Naive thymus-derived CD8-positive, alpha-beta T cell (primary cell): Measurements from ENCODE around the gene RASAL3. TPM values are rescaled to one million over a fixed set of nuclear protein-coding genes. Genes with fewer than 3 reads are reported as not detected.
"Not testable (repeated sequence)": the region's sequence is repeated elsewhere in the genome, so short reads cannot be mapped to it uniquely, and the experiment has no call there.

ENCODE experiments used
- ATAC-seq, 2 donors: fragments of 150-1000 bp; cut with Tn5 transposase in 1 of 2; sonication (Bioruptor Pico), chemical (Tn5 transposase) in 1 of 2; 1 replicate in 1 of 2; 2 replicates in 1 of 2; pipeline ENCODE4 v1.10.0; 2021; ENCODE audit warnings: mild to moderate bottlenecking in 2 of 2, moderate library complexity in 2 of 2
- POLR2A ChIA-PET: fragments of 350-600 bp; sonication (Branson Sonifier 250); formaldehyde crosslinking; loops from one replicate; lab custom pipeline; 2021; ENCODE audit warnings: antibody characterized with exemption; lab: Charles Lee
- DNase-seq, 10 donors: peaks; one replicate each; pipeline versions ENCODE4 v3.0.0 to v3.0.0-alpha.2; 2020 to 2022
- H3K27ac Mint-ChIP-seq, 10 donors: one replicate each; pipeline ENCODE4 v1.8.0; 2020 to 2022; ENCODE audit warnings: mild to moderate bottlenecking in 10 of 10, mixed read lengths in 10 of 10, moderate library complexity in 4 of 10, inconsistent platforms in 1 of 10
- H3K27me3 Mint-ChIP-seq, 5 donors: one replicate each; pipeline ENCODE4 v1.8.0; 2021 to 2022; ENCODE audit warnings: mixed read lengths in 5 of 5
- H3K36me3 Mint-ChIP-seq, 3 donors: one replicate each; pipeline ENCODE4 v1.8.0; 2020 to 2022; ENCODE audit warnings: mixed read lengths in 3 of 3, mild to moderate bottlenecking in 2 of 3, inconsistent platforms in 1 of 3
- H3K4me1 Mint-ChIP-seq, 4 donors: one replicate each; pipeline ENCODE4 v1.8.0; 2021 to 2022; ENCODE audit warnings: mixed read lengths in 4 of 4
- H3K4me3 Mint-ChIP-seq, 10 donors: one replicate each; pipeline ENCODE4 v1.8.0; 2020 to 2022; ENCODE audit warnings: mild to moderate bottlenecking in 10 of 10, mixed read lengths in 10 of 10, moderate library complexity in 6 of 10, inconsistent platforms in 1 of 10
- H3K9me3 Mint-ChIP-seq, 9 donors: one replicate each; pipeline ENCODE4 v1.8.0; 2020 to 2022; ENCODE audit warnings: mixed read lengths in 9 of 9, mild to moderate bottlenecking in 3 of 9, inconsistent platforms in 1 of 9, moderate library complexity in 1 of 9
- polyA plus RNA-seq, 3 donors: library from polyadenylated mRNA; unstranded; fragments of 300-500 nt; fragmentation: Illumina TruSeq; gene quantifications; one replicate each; pipeline ENCODE4 v1.2.3, GENCODE V29; 2021
- total RNA-seq, 8 experiments: library from RNA in 2 of 8; stranded (reverse) in 2 of 8; gene quantifications; one replicate each; pipeline ENCODE4 v1.2.3 and lab custom pipeline; 2021 to 2026

Gene RASAL3
- total and polyA plus RNA-seq, 5 experiments from 2014 or later, result 50.5 to 218 (median 159) TPM

DNA sequence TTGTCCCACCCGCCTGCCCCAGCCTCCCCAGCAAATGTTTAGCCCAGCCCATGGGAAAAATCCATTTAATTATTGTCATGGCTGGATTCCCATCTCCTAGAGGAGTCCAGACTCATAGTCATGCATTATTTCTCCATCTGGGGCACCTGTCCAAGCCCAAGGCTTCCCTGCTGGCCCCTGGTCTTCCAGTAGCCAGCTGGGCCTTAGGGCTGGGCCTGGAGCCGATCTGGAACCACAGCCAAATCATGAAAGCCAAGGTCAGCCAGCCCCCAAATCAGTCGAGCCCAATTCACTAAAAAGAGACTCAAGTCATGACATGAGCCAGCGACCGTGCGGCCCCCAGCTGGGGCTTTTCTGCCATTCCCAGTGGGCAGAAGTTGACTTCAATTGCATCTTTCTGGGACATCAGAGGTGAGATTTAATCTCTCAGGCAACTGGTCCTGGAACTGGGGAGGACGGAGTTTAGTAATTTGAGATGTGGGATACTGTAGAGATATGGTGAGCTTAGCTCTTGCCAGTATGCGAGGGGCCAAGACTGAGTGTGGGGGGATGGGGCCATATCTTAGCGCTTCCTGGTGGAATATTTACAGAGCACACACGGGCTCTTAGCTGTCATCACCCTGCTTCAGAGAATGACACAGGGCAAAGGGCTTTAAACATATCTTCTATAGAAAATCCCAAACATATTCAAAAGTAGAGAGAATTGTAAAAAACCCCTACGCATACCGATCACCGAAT is 24.3 kb upstream of the RASAL3 start:
- no peak for ATAC-seq
- no peaks in the 10 kb centered on the region for H3K9me3 Mint-ChIP-seq
- H3K27me3 Mint-ChIP-seq, result peaks cover 0 to 1% (median 0%) of the 10 kb centered on the region in 5 donors
- no peak overlapping the region for H3K4me3 Mint-ChIP-seq
- no peak for DNase-seq
- no peaks in the 10 kb centered on the region for H3K36me3 Mint-ChIP-seq
- H3K27ac Mint-ChIP-seq, result no peak overlapping the region
- peaks cover 0 to 2% (median 0%) of the 10 kb centered on the region in 4 donors for H3K4me1 Mint-ChIP-seq
- POLR2A ChIA-PET, result interaction anchor here (0.6 kb wide), 1 partner anchor 493 kb away, joined by 3 read pairs; no protein-coding TSS in a partner anchor

DNA sequence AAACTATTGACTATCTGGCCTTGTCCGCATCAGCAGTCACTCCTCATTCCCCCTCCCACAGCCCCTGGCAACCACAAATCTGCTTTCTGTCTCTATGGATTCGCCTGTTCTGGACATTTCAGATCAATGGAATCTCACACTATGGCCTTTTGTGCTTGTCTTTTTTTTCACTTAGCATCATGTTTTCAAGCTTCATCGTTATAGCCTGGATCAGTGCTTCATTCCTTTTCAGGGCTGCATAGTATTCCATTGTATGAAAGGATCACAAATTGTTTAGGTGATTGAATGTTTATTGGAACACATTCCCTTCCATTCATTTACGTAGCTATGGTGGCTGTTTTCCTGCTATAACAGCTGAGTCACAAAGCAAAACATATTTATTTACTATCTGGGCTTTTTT is 22.7 kb upstream of the RASAL3 start:
- DNase-seq (no peak), ATAC-seq (no peak)
- Mint-ChIP-seq H3K4me1 (peaks cover 4 to 14% (median 8%) of the 10 kb centered on the region in 4 donors), H3K27me3 (no peaks in the 10 kb centered on the region), H3K36me3 (no peaks in the 10 kb centered on the region), H3K27ac (peak overlapping the region in 1 of 10 donors; percentile 25), H3K9me3 (no peaks in the 10 kb centered on the region), H3K4me3 (no peak overlapping the region)
- POLR2A ChIA-PET, result interaction anchor here (1.0 kb wide), 1 partner anchor 69 kb away, joined by 3 read pairs; the partner anchor contains the start of gene AKAP8L

DNA sequence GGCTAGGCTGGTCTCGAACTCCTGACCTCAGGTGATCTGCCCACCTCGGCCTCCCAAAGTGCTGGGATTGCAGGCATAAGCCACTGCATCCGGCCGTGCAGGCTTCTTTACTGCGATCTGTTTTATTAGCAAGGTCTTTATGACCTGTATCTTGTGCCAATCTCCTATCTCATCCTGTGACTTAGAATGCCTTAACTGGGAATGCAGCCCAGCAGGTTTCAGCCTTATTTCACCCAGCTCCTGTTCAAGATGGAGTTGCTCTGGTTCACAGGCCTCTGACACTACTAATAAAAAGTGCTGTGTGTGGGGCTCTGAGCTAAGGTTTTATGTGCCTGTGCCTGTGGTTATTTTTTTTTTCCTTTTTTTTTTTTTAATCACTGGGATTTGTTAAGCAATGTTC is 21.4 kb upstream of the RASAL3 start:
- DNase-seq, H3K4me3 Mint-ChIP-seq, H3K27ac Mint-ChIP-seq, H3K9me3 Mint-ChIP-seq, H3K36me3 Mint-ChIP-seq, ATAC-seq, H3K27me3 Mint-ChIP-seq: not testable (repeated sequence)
- POLR2A ChIA-PET, result interaction anchor here (0.6 to 0.7 kb wide), 3 partner anchors 17 to 283 kb away, joined by 4 to 5 read pairs (median 5); no protein-coding TSS in a partner anchor
- peaks cover 5 to 14% (median 9%) of the 10 kb centered on the region in 4 donors for H3K4me1 Mint-ChIP-seq

DNA sequence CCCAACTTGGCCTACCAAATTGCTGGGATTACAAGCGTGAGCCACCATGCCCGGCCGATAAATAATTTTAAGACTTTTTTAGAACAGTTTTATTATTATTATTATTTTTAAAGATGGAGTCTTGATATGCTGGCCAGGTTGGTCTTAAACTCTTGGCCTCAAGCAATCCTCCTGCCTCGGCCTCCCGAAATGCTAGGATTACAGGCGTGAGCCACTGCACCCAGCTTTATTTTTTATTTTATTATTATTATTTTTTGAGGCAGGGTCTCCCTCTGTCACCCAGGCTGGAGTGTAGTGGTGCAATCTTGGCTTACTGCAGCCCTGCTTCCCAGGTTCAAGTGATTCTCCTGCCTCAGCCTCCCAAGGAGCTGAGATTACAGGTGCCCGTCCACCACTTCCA is 16.7 kb upstream of the RASAL3 start:
- H3K27me3 Mint-ChIP-seq, result not testable (repeated sequence)
- POLR2A ChIA-PET, result interaction anchor here (1.3 to 1.4 kb wide), 2 partner anchors 16 to 26 kb away, joined by 3 to 5 read pairs; partner anchors contain the start of gene RASAL3

DNA sequence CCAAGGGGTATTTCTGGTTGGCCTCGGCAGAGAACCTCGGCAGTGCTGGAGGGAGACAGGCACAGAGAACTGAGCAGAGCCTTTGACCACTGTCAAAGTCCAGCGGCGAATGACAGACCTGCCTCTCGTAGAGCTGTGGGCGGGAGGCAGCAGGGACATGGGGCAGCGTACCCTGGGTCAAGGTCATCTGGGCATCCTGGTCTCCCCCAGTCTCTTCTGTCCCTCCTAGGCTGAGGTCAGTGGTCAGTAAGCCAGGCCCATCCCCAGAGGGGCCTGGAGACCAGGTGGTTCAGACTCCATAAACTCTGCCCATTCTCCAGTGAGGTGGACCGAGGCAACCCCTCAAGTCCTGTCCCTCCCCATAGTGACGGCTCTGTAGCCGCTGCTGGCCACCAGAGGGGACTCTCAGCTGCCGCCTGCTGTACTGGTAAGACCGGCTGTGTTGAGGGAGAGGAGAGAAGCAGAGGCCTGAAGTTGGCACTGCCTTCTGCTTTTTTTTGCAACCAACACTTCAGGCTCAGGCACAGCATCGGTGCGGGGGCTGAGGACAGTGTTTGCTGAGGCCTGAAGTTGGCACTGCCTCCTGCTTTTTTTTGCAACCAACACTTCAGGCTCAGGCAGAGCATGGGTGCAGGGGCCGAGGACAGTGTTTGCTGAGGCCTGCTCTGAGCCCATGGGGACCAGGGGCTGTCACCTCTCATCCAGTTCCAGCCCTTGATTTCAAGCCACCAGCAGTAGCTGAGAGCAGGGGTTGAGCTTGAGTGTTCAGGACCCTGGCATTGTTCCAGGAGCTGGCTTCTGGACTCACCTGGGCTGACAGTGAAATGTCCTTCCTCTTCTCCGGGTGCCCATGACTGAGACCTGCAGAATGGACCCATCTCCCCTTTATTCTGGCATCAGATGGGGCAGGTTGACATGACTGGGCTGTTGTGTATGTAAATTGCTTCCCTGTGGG is 15.3 kb upstream of the RASAL3 start, which contains the start of gene PGLYRP2:
PGLYRP2 (minus strand) TSS at position 111 of the 955 bp plus-strand sequence. CDS start 130 bp downstream, outside the sequence.
- Mint-ChIP-seq H3K4me3 (peak within 1 kb of the TSS in 6 of 10 donors; percentile 2 to 53 (median 33)), H3K9me3 (no peaks in the 10 kb centered on the region), H3K4me1 (peaks cover 21 to 48% (median 30%) of the 10 kb centered on the region in 4 donors), H3K36me3 (no peaks in the 10 kb centered on the region), H3K27ac (peak within 1 kb of the TSS in 7 of 10 donors; percentile 48 to 78 (median 55)), H3K27me3 (no peaks in the 10 kb centered on the region)
- POLR2A ChIA-PET, result interaction anchor here (1.1 to 1.9 kb wide), 5 partner anchors 10 to 76 kb away, joined by 3 to 17 read pairs (median 5); partner anchors contain the start of gene AKAP8L
- DNase-seq (peak in 3 of 10 donors; percentile 14 to 23 (median 21)), ATAC-seq (peak; percentile 49 to 69)

More for the DNA sequence above, 16.7 kb upstream of the RASAL3 start:
- not testable (repeated sequence) for H3K4me3 Mint-ChIP-seq, H3K36me3 Mint-ChIP-seq, ATAC-seq, H3K27ac Mint-ChIP-seq, DNase-seq, H3K9me3 Mint-ChIP-seq
- H3K4me1 Mint-ChIP-seq, result peaks cover 21 to 47% (median 30%) of the 10 kb centered on the region in 4 donors

DNA sequence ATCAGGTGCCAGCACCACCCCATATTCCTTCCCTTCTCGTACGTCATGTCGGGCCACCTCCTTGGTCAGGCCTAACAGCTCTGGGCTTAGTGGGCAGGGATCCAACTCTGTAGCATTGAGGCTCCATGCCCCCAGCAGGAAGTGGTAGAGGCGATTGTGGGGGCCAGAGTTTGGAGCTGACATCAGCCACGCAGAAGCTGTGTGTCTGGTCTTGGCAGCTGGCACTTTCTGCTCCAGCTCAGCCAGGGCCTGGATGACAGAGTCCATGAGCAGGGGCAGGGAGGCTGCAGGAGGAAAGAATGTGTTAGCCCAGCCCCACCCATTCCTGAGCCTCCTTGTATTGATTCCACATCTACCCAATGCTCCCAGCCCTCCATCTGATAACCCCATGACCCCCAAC is 12.0 kb upstream of the RASAL3 start:
- no peaks in the 10 kb centered on the region for H3K36me3 Mint-ChIP-seq
- ATAC-seq (no peak), DNase-seq (no peak)
- peak overlapping the region in 1 of 10 donors; percentile 14 for H3K4me3 Mint-ChIP-seq
- no peaks in the 10 kb centered on the region for H3K27me3 Mint-ChIP-seq
- peaks cover 15 to 45% (median 32%) of the 10 kb centered on the region in 4 donors for H3K4me1 Mint-ChIP-seq
- H3K27ac Mint-ChIP-seq, result peak overlapping the region in 4 of 10 donors; percentile 6 to 87 (median 22)
- POLR2A ChIA-PET, result interaction anchor here (0.6 to 2.4 kb wide), 4 partner anchors 10 to 123 kb away, joined by 3 to 14 read pairs (median 3); partner anchors contain the start of gene RASAL3
- H3K9me3 Mint-ChIP-seq, result no peaks in the 10 kb centered on the region

DNA sequence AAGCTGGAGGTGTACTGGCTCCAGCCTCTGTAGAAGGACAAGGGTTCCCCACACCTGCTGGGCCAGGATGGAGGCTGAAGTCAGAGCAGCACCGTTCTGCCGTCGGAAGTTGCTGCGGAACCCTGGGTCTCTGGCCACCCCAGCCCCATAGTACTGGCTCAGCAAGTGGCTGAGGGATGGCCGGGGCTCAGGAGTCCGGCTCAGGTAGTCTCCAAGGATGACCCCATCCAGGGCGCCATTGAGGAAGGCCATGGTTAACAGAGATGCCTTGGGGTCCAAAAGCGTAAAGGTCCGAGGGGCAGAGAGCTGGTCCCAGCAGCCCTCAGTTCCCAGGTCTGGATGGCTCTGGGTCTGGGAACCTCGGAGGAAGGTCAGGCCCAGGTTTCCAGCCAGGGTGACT is 11.3 kb upstream of the RASAL3 start:
- ATAC-seq, result no peak
- no peak overlapping the region for H3K4me3 Mint-ChIP-seq
- POLR2A ChIA-PET, result interaction anchor here (1.2 to 2.4 kb wide), 3 partner anchors 9 to 80 kb away, joined by 3 to 14 read pairs (median 3); partner anchors contain the start of gene RASAL3

DNA sequence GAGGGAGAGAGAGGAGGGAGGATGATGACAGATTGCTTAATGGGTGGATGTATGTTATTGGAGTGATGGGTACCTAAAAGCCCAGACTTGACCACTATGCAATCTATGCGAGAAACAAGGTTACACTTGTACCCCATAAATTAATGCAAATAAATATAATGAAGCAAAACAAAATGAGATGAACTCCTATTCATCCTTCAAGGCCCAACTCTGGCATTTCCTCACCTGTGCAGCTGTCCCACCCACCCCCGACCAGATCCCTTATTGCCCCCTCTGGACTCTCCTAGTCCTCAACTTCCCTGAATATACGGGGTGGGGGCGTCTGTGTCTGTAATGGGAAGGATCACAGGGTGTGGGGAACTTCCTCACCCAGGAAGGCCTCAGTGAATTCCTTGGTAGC is 10.8 kb upstream of the RASAL3 start:
- Mint-ChIP-seq H3K9me3 (no peaks in the 10 kb centered on the region), H3K27ac (peak overlapping the region in 4 of 10 donors; percentile 9 to 49 (median 30)), H3K4me1 (peaks cover 16 to 42% (median 31%) of the 10 kb centered on the region in 4 donors), H3K36me3 (no peaks in the 10 kb centered on the region), H3K27me3 (no peaks in the 10 kb centered on the region), H3K4me3 (no peak overlapping the region)
- DNase-seq (no peak), ATAC-seq (no peak)
- POLR2A ChIA-PET, result interaction anchor here (0.7 to 2.4 kb wide), 4 partner anchors 8 to 184 kb away, joined by 3 to 14 read pairs (median 4); partner anchors contain the start of gene RASAL3

More for the DNA sequence above, 11.3 kb upstream of the RASAL3 start:
- Mint-ChIP-seq H3K9me3 (no peaks in the 10 kb centered on the region), H3K36me3 (no peaks in the 10 kb centered on the region), H3K4me1 (peaks cover 15 to 45% (median 32%) of the 10 kb centered on the region in 4 donors), H3K27me3 (no peaks in the 10 kb centered on the region), H3K27ac (no peak overlapping the region)
- DNase-seq, result no peak

DNA sequence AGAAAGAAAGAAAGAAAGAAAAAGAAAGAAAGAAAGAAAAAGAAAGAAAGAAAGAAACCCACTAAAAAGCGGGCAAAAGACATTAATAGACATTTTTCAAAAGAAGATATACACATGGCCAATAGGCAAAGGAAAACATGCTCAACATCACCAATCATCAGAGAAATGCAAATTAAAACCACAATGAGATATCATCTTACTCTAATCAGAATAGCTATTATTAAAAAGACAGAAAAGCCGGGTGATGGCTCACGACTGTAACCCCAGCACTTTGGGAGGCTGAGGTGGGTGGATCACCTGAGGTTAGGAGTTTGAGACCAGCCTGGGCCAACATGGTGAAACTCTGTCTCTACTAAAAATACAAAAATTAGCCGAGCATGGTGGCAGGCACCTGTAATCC is 9.5 kb upstream of the RASAL3 start:
- ATAC-seq, result not testable (repeated sequence)

DNA sequence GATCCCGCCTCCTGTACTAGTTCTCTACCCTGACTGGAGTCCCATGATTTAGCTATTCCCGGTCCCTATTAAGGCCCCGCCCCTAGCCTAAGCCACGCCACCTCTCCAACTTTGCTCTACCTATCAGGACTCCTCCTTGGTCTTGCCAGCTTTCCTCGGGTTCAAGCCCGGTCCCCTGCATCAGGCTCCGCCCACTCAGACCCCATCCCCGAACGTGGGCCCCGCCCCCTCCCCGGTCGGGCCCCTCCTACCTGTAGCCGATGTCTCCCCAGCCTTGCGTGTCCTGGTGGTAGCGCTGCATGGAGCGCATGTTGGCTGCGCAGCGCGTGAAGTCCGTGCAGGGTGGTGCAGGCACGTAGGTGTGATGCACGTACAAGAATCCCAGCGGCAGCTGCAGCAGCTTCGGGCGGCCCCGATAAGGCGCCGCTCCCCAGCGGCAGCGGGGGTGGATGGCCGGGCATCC is 7.3 kb upstream of the RASAL3 start:
- no peaks in the 10 kb centered on the region for H3K27me3 Mint-ChIP-seq
- H3K4me1 Mint-ChIP-seq, result peaks cover 30 to 51% (median 48%) of the 10 kb centered on the region in 4 donors
- H3K27ac Mint-ChIP-seq, result peak overlapping the region in 2 of 10 donors; percentile 16 to 49
- no peaks in the 10 kb centered on the region for H3K9me3 Mint-ChIP-seq
- H3K36me3 Mint-ChIP-seq, result no peaks in the 10 kb centered on the region
- POLR2A ChIA-PET, result interaction anchor here (0.5 to 0.7 kb wide), 3 partner anchors 23 to 1737 kb away, joined by 3 to 5 read pairs (median 4); no protein-coding TSS in a partner anchor
- peak overlapping the region in 7 of 10 donors; percentile 31 to 85 (median 53) for H3K4me3 Mint-ChIP-seq
- ATAC-seq (no peak), DNase-seq (no peak)

More for the DNA sequence above, 9.5 kb upstream of the RASAL3 start:
- DNase-seq, H3K9me3 Mint-ChIP-seq, H3K36me3 Mint-ChIP-seq, H3K27me3 Mint-ChIP-seq: not testable (repeated sequence)
- peak overlapping the region in 2 of 10 donors; percentile 3 to 88 for H3K27ac Mint-ChIP-seq
- peaks cover 20 to 40% (median 31%) of the 10 kb centered on the region in 4 donors for H3K4me1 Mint-ChIP-seq
- POLR2A ChIA-PET, result interaction anchor here (0.7 kb wide), 1 partner anchor 199 kb away, joined by 3 read pairs; the partner anchor contains the start of gene CYP4F12
- H3K4me3 Mint-ChIP-seq, result peak overlapping the region in 1 of 10 donors; percentile 9

DNA sequence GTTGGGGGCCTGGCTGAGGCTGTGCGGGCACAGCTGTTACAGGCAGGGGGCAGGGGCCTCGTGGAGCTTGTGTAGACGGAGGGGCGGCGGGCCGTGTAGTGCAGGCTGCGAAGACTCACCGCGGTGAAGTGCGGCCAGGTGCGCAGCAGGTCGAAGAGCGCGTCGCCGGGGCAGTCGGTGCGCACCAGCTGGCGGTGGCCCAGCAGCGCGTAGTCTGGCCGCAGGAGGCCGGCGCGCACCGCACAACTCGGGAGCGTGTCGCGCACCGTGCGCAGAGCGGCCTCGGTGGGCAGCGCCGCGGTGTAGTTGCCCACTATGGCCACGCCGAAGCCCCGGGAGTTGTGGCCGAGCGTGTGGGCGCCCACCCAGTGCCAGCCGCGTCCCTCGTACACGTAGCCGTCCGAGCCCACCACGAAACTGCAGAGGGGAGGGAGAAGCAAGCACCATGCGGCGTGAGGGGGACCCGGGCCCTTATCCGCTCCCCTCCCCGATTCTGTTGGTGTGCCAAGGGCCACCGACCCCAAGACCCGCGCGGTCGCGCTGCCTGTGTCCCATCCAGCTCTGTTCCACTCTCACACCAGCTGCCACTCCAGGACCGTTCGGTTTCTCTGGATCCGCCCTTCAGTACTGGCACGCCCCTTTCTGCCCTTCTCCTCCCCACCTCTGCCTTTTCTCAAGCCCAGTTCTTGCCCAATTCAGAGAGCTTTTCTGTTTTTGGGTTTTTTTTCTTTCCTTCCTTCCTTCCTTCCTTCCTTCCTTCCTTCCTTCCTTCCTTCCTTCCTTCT is 5.4 kb upstream of the RASAL3 start:
- POLR2A ChIA-PET, result interaction anchor here (0.5 to 2.3 kb wide), 6 partner anchors 9 to 333 kb away, joined by 3 to 17 read pairs (median 5); partner anchors contain the start of genes AKAP8, AKAP8L and PGLYRP2
- peak; percentile 67 to 81 for ATAC-seq

More for the DNA sequence above, 5.4 kb upstream of the RASAL3 start:
- Mint-ChIP-seq H3K27ac (peak overlapping the region in 9 of 10 donors; percentile 50 to 91 (median 84)), H3K4me1 (peaks cover 31 to 59% (median 55%) of the 10 kb centered on the region in 4 donors), H3K27me3 (no peaks in the 10 kb centered on the region), H3K9me3 (no peaks in the 10 kb centered on the region), H3K36me3 (no peaks in the 10 kb centered on the region), H3K4me3 (peak overlapping the region; percentile 78 to 96 (median 91))
- peak in 2 of 10 donors; percentile 28 to 41 for DNase-seq
